ENCODE measurements around the gene ITPKB.

ITPKB gene

GRCh38 chr1:226656201-226656600 is 82.9 kb downstream of the ITPKB start:
- TF ChIP-seq, protein P1, sequence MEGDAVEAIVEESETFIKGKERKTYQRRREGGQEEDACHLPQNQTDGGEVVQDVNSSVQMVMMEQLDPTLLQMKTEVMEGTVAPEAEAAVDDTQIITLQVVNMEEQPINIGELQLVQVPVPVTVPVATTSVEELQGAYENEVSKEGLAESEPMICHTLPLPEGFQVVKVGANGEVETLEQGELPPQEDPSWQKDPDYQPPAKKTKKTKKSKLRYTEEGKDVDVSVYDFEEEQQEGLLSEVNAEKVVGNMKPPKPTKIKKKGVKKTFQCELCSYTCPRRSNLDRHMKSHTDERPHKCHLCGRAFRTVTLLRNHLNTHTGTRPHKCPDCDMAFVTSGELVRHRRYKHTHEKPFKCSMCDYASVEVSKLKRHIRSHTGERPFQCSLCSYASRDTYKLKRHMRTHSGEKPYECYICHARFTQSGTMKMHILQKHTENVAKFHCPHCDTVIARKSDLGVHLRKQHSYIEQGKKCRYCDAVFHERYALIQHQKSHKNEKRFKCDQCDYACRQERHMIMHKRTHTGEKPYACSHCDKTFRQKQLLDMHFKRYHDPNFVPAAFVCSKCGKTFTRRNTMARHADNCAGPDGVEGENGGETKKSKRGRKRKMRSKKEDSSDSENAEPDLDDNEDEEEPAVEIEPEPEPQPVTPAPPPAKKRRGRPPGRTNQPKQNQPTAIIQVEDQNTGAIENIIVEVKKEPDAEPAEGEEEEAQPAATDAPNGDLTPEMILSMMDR (IDR thresholded peaks at IDR 0.05; ENCODE audit: insufficient read depth, low read length, poor library complexity, severe bottlenecking), result no peak
- Histone ChIP-seq H3K27me3 (replicated peaks; ENCODE audit: control insufficient read depth, insufficient read depth, low read length) (no peaks in the 10 kb centered on the region), H3K4me3 (replicated peaks; ENCODE audit: low read depth, low read length) (no peak overlapping the region), H3K36me3 (ENCODE audit: control insufficient read depth, insufficient read depth, low read length) (peaks cover 4% of the 10 kb centered on the region)
- DNase-seq (ENCODE audit: extremely low read depth, insufficient read length), result no peak

DNA sequence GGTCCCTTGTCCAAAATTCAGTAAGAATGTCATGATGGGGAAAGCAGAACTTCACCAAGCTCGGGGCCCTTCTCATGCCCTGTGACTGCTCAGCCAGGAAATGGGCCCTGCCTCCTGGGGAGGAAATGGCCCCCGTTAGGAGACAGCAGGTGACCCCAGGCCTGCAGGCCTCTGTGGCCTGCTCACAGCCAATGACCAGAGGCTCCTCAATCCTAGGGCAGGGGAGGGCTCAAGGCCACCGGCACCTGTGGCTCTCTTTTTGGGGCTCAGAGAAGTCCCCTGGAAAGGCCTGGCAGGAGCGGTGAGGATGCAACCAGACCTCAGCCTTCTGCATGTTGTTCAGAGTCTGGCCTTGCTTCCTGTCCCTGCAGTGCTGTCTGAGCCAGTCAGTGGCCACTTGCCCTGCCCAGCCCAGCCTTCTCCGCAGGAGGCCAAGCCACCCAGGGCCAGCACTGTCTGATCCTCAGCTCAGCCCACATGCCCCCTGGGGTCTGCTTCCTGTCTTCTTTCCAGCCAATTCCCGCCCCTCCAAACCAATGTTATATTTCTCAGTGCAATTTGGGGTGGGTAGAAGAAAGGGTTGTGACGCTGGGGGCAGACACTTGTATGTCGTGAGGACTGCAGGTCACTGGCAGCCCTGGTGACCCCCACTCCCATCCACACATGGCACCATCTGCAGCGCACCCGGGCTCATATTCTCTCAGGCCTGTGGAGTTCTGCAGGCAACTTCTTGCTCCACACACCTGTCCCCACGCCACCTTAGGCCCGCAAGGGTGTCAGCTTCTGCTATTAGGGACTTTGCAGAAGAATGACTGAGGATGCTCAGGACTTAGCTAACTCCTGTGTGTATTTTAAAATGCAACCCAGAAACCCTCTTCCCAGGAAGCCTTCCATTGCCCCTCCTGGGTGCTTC is 83.6 kb downstream of the ITPKB start:
- DNase-seq (ENCODE audit: extremely low read depth, insufficient read length), result no peak
- peaks cover 2% of the 10 kb centered on the region; the same call in 1 of the 2 replicates for H3K36me3 ChIP-seq (ENCODE audit: control insufficient read depth, insufficient read depth, low read length)
- no peaks in the 10 kb centered on the region for H3K27me3 ChIP-seq (replicated peaks; ENCODE audit: control insufficient read depth, insufficient read depth, low read length)
- TF ChIP-seq, protein P1 (IDR thresholded peaks at IDR 0.05; ENCODE audit: insufficient read depth, low read length, poor library complexity, severe bottlenecking), result no peak
- no peak overlapping the region for H3K4me3 ChIP-seq (replicated peaks; ENCODE audit: low read depth, low read length)

- TF ChIP-seq, protein P1 (IDR thresholded peaks at IDR 0.05; ENCODE audit: insufficient read depth, low read length, poor library complexity, severe bottlenecking), result no peak
- no peaks in the 10 kb centered on the region for H3K27me3 ChIP-seq (replicated peaks; ENCODE audit: control insufficient read depth, insufficient read depth, low read length)
- no peak for DNase-seq (ENCODE audit: extremely low read depth, insufficient read length)
- H3K36me3 ChIP-seq (ENCODE audit: control insufficient read depth, insufficient read depth, low read length), result peaks cover 2% of the 10 kb centered on the region; the same call in 1 of the 2 replicates
- peak overlapping the region; percentile 16 for H3K4me3 ChIP-seq (replicated peaks; ENCODE audit: low read depth, low read length)
Observed at GRCh38 chr1:226654668-226655055, 84.4 kb downstream of the ITPKB start.

DNA sequence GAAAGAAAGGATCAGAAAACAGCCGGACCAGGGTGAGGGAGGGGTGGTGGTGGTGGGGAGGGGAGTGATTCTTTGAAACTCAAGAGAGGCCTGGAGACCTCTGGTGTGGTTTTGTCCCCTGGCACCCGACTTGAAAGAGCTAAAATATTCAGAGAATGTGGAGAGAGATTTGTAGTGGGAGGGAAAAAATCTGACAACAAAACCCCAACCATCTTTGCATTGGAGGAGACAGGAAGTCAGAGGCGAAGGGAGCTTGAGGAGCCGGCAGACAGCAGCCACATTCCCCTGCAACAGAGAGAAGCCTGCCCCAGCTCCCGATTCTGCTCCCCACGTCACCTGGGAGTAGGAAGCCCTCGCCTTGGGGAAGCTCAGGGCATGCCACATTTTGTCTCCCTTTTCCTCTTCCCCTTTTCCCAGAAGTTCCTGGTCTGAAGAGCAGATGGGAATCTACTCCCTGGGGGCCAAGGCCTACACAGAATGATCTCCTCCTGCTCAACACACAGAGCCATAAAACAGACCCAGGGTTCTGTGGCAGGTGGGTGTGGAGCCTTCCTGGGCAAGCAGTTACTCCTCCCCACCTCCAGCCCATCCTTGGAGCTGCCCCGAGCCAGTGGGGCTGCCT is 84.9 kb downstream of the ITPKB start:
- DNase-seq (ENCODE audit: extremely low read depth, insufficient read length), result no peak
- TF ChIP-seq, protein P1 (IDR thresholded peaks at IDR 0.05; ENCODE audit: insufficient read depth, low read length, poor library complexity, severe bottlenecking), result no peak
- peak overlapping the region; percentile 25 for H3K4me3 ChIP-seq (replicated peaks; ENCODE audit: low read depth, low read length)
- H3K36me3 ChIP-seq (ENCODE audit: control insufficient read depth, insufficient read depth, low read length), result peaks cover 4% of the 10 kb centered on the region
- no peaks in the 10 kb centered on the region for H3K27me3 ChIP-seq (replicated peaks; ENCODE audit: control insufficient read depth, insufficient read depth, low read length)

DNA sequence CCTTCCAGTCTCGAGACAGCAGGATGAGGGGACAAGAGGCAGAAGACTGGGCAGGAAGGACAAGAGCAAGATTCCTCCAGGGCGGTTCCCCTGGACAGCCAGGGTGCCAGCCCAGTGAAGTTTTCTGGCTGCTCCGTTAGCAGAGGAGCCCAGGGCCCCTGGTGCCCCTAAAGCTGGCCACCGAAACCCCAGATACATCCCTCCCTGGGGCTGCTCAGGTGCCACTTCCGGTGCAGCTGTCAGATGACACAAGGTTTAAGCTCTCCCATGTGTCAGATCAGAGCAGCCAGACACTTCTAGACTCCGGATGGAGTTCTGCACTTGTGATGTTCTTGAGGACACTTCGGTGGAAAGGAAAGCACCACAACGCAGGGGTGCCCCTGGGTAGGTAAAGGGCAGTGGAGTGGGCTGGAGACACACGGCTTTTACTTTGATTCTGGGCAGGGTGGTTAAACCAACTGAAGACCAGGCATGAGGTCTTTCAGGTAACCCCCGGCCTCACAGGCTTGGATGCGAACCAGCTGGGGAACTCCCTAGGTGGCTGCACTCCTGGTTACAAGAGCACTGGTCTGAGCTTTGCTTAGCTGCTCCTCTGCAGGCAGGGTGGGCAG is 85.7 kb downstream of the ITPKB start:
- TF ChIP-seq, protein P1 (IDR thresholded peaks at IDR 0.05; ENCODE audit: insufficient read depth, low read length, poor library complexity, severe bottlenecking), result no peak
- DNase-seq (ENCODE audit: extremely low read depth, insufficient read length), result peak; percentile 64
- peak overlapping the region; percentile 25; the same call in 1 of the 2 replicates for H3K4me3 ChIP-seq (replicated peaks; ENCODE audit: low read depth, low read length)
- H3K36me3 ChIP-seq (ENCODE audit: control insufficient read depth, insufficient read depth, low read length), result peaks cover 5% of the 10 kb centered on the region
- H3K27me3 ChIP-seq (replicated peaks; ENCODE audit: control insufficient read depth, insufficient read depth, low read length), result no peaks in the 10 kb centered on the region
